Keratinocyte (primary cell): Measurements from ENCODE around the gene SLC38A1. TPM values are rescaled to one million over a fixed set of nuclear protein-coding genes. Genes with fewer than 3 reads are reported as not detected.

Source experiments
- DNase-seq: peaks from one replicate; pipeline ENCODE4 v3.0.0-alpha.2; 2011; ENCODE audit warnings: low read depth, missing footprints, low spot score
- FAIRE-seq: peaks from 2 replicates; lab custom pipeline; 2011; peaks lifted over from hg19 to GRCh38; lab: Jason Lieb, UNC
- H2AFZ ChIP-seq: 2 replicates; pipeline ENCODE4 v1.6.0; 2012; ENCODE audit warnings: low read length, control low read depth, inconsistent platforms; ENCODE audit not compliant: control insufficient read depth
- H3K27ac ChIP-seq: 2 replicates; pipeline ENCODE4 v1.5.1; 2011; ENCODE audit warnings: low read length; ENCODE audit not compliant: control insufficient read depth, insufficient read depth
- H3K27me3 ChIP-seq: 3 replicates; pipeline ENCODE4 v1.6.0; 2011; ENCODE audit warnings: low read length; ENCODE audit not compliant: control insufficient read depth, insufficient read depth; ENCODE audit errors: extremely low read depth
- H3K36me3 ChIP-seq, 2 experiments: 2 replicates in 1 of 2; 3 replicates in 1 of 2; pipeline ENCODE4 v1.5.1; 2011; ENCODE audit warnings: low read length in 2 of 2, mild to moderate bottlenecking in 1 of 2; ENCODE audit not compliant: control insufficient read depth in 2 of 2, insufficient read depth in 2 of 2; ENCODE audit errors: extremely low read depth in 1 of 2
- H3K4me1 ChIP-seq: 3 replicates; pipeline ENCODE4 v1.5.1; 2011; ENCODE audit warnings: low read length; ENCODE audit not compliant: control insufficient read depth, insufficient read depth; ENCODE audit errors: extremely low read depth
- H3K4me2 ChIP-seq: 3 replicates; pipeline ENCODE4 v1.6.0; 2011; ENCODE audit warnings: low read depth, low read length; ENCODE audit not compliant: control insufficient read depth, insufficient read depth; ENCODE audit errors: extremely low read depth
- H3K4me3 ChIP-seq, 3 experiments: fragments of 200-600 bp in 1 of 3; sonication (generic) in 1 of 3; 2 replicates in 2 of 3; 3 replicates in 1 of 3; pipeline ENCODE4 v1.5.1; 2011 to 2016; ENCODE audit warnings: low read length in 3 of 3, mild to moderate bottlenecking in 3 of 3, control low read depth in 2 of 3, inconsistent platforms in 1 of 3, low read depth in 1 of 3, mixed read lengths in 1 of 3, mixed run types in 1 of 3, moderate library complexity in 1 of 3; ENCODE audit not compliant: control insufficient read depth in 2 of 3, insufficient read depth in 2 of 3; ENCODE audit errors: extremely low read depth in 1 of 3
- H3K79me2 ChIP-seq: 2 replicates; pipeline ENCODE4 v1.6.0; 2012; ENCODE audit warnings: low read length; ENCODE audit not compliant: control insufficient read depth, insufficient read depth
- H3K9ac ChIP-seq: 3 replicates; pipeline ENCODE4 v1.6.0; 2011; ENCODE audit warnings: low read length; ENCODE audit not compliant: control insufficient read depth, insufficient read depth; ENCODE audit errors: extremely low read depth
- H3K9me1 ChIP-seq: 3 replicates; pipeline ENCODE4 v1.6.0; 2011; ENCODE audit warnings: low read length; ENCODE audit not compliant: control insufficient read depth, insufficient read depth; ENCODE audit errors: extremely low read depth
- H3K9me3 ChIP-seq: 2 replicates; pipeline ENCODE4 v1.5.1; 2012; ENCODE audit warnings: low read depth, low read length; ENCODE audit not compliant: control insufficient read depth
- H4K20me1 ChIP-seq: 3 replicates; pipeline ENCODE4 v1.6.0; 2011; ENCODE audit warnings: low read length; ENCODE audit not compliant: control insufficient read depth, insufficient read depth; ENCODE audit errors: extremely low read depth
- EZH2 ChIP-seq: IDR thresholded peaks from one replicate; pipeline ENCODE4 v1.6.1; 2012; ENCODE audit warnings: inconsistent platforms, mild to moderate bottlenecking, low read length, moderate library complexity
- dilution Hi-C: fragments of 300-500 bp; cut with MboI; formaldehyde crosslinking; loops from one replicate; pipeline ENCODE4 v1.7.0; 2020; ENCODE audit warnings: low sequenced_read_pairs; ENCODE audit not compliant: extremely low pct_ligation_motif_present
- polyA plus RNA-seq, 5 experiments: library from polyadenylated mRNA; depleted of rRNA in 3 of 5; stranded (reverse) in 3 of 5; stranded (forward) in 1 of 5; unstranded in 1 of 5; fragments of >200 nt; gene quantifications; 1 replicate in 1 of 5; 2 replicates in 3 of 5; 3 replicates in 1 of 5; pipeline versions ENCODE4 v1.2.1 to v1.2.3, GENCODE V29; 2011 to 2012; ENCODE audit warnings: missing spikeins in 2 of 5, low read depth in 1 of 5, low replicate concordance in 1 of 5
- TF ChIP-seq, protein P1 (sequence below), 3 experiments: IDR thresholded peaks in 1 of 3; conservative IDR thresholded peaks in 1 of 3; optimal IDR thresholded peaks in 1 of 3; 2 replicates in 2 of 3; 3 replicates in 1 of 3; pipeline versions ENCODE3 to v1.5.1; 2011; ENCODE audit warnings: low read length in 3 of 3, mild to moderate bottlenecking in 3 of 3, moderate library complexity in 2 of 3, control low read depth in 1 of 3, inconsistent platforms in 1 of 3; ENCODE audit not compliant: insufficient read depth in 2 of 3; ENCODE audit errors: extremely low read depth in 1 of 3

Gene SLC38A1
- polyA plus RNA-seq, 1 donor (not counting 4 experiments of a cell fraction or from before 2014, with no cell fraction given): 134 TPM

DNA sequence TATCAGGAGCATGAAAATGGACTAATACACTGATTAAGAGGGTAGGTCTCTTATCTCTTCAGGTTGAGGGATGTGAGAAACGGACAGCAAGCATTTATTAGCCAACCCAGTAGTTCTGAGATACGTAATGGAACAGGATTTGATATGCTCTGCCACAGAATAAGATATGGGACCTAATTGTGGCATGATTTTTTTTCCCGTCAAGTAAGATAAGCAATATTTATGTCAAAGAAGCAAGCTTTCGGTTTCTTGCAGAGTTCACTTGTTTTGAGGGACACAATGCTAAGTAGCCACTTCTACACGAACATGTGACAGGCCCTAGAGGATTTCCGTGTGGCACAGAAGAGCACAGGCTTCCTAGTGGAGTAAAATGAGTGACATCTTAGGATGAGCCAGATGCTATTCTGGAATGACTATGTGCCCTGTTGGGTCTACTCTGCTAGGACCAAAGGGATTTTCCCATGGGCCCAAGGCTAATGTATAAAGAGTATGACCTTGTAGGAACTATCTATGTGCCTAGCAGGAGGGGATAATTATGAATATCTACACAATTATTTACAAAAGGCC, 57.9 kb downstream of the SLC38A1 start:
- dilution Hi-C loops: no loop called here
- no peaks in the 10 kb centered on the region for H3K9me3 ChIP-seq
- peaks cover 7% of the 10 kb centered on the region for H3K9me1 ChIP-seq
- no peak for DNase-seq
- no peak for TF ChIP-seq EZH2
- TF ChIP-seq, protein P1, sequence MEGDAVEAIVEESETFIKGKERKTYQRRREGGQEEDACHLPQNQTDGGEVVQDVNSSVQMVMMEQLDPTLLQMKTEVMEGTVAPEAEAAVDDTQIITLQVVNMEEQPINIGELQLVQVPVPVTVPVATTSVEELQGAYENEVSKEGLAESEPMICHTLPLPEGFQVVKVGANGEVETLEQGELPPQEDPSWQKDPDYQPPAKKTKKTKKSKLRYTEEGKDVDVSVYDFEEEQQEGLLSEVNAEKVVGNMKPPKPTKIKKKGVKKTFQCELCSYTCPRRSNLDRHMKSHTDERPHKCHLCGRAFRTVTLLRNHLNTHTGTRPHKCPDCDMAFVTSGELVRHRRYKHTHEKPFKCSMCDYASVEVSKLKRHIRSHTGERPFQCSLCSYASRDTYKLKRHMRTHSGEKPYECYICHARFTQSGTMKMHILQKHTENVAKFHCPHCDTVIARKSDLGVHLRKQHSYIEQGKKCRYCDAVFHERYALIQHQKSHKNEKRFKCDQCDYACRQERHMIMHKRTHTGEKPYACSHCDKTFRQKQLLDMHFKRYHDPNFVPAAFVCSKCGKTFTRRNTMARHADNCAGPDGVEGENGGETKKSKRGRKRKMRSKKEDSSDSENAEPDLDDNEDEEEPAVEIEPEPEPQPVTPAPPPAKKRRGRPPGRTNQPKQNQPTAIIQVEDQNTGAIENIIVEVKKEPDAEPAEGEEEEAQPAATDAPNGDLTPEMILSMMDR (optimal IDR thresholded peaks at IDR 0.05 in 1 of 3, IDR thresholded peaks at IDR 0.05 in 1 of 3, conservative IDR thresholded peaks at IDR 0.05 in 1 of 3; ENCODE audit: extremely low read depth in 1 of 3, insufficient read depth in 2 of 3, low read length in 3 of 3): no peak
- H3K27me3 ChIP-seq: no peaks in the 10 kb centered on the region
- peaks cover 25% of the 10 kb centered on the region for H3K4me1 ChIP-seq
- peaks cover 17% of the 10 kb centered on the region for H4K20me1 ChIP-seq
- H3K4me3 ChIP-seq: no peak overlapping the region
- H3K9ac ChIP-seq: no peak overlapping the region
- peaks cover 50% of the 10 kb centered on the region for H3K79me2 ChIP-seq
- H2AFZ ChIP-seq: no peak overlapping the region
- peak overlapping the region; percentile 67 for H3K27ac ChIP-seq
- peaks cover 26 to 43% of the 10 kb centered on the region in 2 experiments for H3K36me3 ChIP-seq
- no peak for FAIRE-seq
- H3K4me2 ChIP-seq: no peak overlapping the region

DNA sequence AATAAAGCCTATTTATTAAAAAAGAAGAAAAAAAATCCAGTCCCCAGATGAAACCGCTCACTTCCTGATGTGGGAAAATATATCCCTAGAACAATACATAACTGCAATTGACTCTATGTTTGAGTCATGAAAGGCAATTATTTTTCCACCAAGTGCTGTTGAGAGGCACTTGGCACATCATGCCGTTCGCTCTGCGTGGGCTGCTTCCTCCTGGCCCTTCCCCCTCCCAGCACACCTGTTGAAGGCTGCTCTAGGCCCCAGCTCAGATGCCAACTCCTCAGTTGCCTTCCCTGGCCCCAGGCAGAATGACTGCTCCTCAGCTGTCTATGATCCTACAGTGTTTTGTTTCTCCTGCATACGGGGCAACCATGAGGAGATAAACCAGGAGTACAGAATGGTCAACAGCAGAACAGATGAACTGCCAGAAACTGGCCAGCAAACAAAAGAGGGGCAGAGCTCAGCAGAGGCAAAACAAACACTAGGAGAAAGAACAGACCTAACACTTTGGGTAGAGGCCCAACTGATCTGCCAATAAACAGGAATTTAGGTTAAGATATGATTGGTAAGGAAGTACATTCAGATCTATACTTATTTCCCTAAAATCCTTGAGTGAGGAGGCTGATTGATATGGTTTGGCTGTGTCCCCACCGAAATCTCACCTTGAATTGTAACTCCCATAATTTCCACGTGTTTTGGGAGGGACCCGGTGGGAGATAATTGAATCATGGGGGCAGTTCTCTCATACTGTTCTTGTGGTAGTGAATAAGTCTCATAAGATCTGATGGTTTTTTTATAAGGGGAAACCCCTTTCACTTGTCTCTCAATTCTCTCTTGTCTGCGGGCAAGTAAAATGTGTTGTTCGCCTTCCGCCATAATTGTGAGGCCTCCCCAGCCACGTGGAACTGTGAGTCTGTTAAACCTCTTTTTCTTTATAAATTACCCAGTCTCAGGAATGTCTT, 58.6 kb downstream of the SLC38A1 start:
- DNase-seq (peak; percentile 59), FAIRE-seq (peak; percentile 93)
- no peak for TF ChIP-seq EZH2
- TF ChIP-seq, protein P1 (optimal IDR thresholded peaks at IDR 0.05 in 1 of 3, IDR thresholded peaks at IDR 0.05 in 1 of 3, conservative IDR thresholded peaks at IDR 0.05 in 1 of 3; ENCODE audit: extremely low read depth in 1 of 3, insufficient read depth in 2 of 3, low read length in 3 of 3): no peak
- Histone ChIP-seq H3K4me1 (peaks cover 25% of the 10 kb centered on the region), H3K9me1 (peaks cover 7% of the 10 kb centered on the region), H3K4me3 (no peak overlapping the region), H3K27me3 (no peaks in the 10 kb centered on the region), H3K4me2 (peak overlapping the region; percentile 25), H3K9me3 (no peaks in the 10 kb centered on the region), H3K79me2 (peaks cover 47% of the 10 kb centered on the region), H4K20me1 (peaks cover 14% of the 10 kb centered on the region), H3K36me3 (peaks cover 28 to 48% of the 10 kb centered on the region in 2 experiments), H3K27ac (peak overlapping the region; percentile 67), H3K9ac (peak overlapping the region; percentile 51), H2AFZ (no peak overlapping the region)
- dilution Hi-C loops: no loop called here
